DOHH2 (cell line): ENCODE data around the gene GAS6.

Source experiments
- EZH2phosphoT487 ChIP-seq: fragments of 200-600 bp; sonication (generic); IDR thresholded peaks from 2 replicates; pipeline ENCODE4 v1.6.1; 2017; ENCODE audit warnings: borderline replicate concordance, mild to moderate bottlenecking, antibody characterized with exemption, low read length, moderate library complexity, mixed read lengths
- TF ChIP-seq, protein P1 (sequence below): fragments of 200-600 bp; sonication (generic); IDR thresholded peaks from one replicate; pipeline ENCODE4 v1.5.1; 2014; ENCODE audit warnings: antibody characterized with exemption, mild to moderate bottlenecking, low read depth, low read length; ENCODE audit not compliant: poor library complexity, severe bottlenecking

DNA sequence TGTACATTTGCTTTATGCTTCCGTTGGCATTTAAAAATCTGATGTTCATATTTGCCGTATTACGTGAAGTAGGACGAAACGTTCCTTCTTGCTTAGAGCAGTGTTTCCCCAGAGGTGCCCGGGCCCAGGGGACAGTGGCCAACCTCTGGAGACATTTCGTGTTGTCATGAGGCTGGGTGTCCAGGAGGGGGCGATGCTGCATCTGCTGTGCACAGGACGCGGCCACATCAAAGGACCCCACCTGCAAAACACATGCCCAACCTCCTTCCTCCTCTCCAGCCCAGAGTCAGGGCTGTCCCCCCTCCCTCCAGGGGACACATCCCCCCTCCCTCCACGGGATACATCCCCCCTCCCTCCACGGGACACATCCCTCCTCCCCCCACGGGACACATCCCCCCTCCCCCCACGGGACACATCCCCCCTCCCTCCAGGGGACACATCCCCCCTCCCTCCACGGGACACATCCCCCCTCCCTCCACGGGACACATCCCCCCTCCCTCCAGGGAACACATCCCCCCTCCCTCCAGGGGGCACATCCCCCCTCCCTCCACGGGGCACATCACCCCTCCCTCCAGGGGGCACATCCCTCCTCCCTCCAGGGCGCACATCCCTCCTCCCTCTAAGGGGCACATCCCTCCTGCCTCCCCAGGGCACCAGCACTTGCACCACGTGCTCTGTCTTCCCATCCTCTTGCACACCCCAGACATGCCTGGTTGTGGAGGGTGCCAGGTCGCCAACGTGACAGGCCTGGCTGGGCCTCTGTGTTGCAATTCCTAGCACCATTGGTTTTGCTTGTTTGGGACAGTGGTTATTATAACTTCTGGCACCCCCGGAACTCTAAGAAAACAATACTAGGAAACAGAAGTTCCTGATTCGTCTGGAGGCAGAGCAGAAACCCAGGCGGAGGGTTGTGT is 46.7 kb downstream of the GAS6 start:
- TF ChIP-seq, protein P1, sequence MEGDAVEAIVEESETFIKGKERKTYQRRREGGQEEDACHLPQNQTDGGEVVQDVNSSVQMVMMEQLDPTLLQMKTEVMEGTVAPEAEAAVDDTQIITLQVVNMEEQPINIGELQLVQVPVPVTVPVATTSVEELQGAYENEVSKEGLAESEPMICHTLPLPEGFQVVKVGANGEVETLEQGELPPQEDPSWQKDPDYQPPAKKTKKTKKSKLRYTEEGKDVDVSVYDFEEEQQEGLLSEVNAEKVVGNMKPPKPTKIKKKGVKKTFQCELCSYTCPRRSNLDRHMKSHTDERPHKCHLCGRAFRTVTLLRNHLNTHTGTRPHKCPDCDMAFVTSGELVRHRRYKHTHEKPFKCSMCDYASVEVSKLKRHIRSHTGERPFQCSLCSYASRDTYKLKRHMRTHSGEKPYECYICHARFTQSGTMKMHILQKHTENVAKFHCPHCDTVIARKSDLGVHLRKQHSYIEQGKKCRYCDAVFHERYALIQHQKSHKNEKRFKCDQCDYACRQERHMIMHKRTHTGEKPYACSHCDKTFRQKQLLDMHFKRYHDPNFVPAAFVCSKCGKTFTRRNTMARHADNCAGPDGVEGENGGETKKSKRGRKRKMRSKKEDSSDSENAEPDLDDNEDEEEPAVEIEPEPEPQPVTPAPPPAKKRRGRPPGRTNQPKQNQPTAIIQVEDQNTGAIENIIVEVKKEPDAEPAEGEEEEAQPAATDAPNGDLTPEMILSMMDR: peak; percentile 74
- no peak for TF ChIP-seq EZH2phosphoT487
